Tibial nerve (tissue), 4 donors: ENCODE data around the gene AFF3. TPM values are rescaled to one million over a fixed set of nuclear protein-coding genes. Genes with fewer than 3 reads are reported as not detected.

ENCODE experiments used
- DNase-seq, 2 donors: peaks; one replicate each; pipeline ENCODE4 v3.0.0-alpha.2; 2019; ENCODE audit warnings: low spot score in 2 of 2
- H3K27ac ChIP-seq, 4 donors: fragments of 200-600 bp; sonication (generic) in 3 of 4; one replicate each; pipeline ENCODE4 v1.5.1; 2017 to 2019; ENCODE audit warnings: mild to moderate bottlenecking in 1 of 4
- H3K27me3 ChIP-seq, 2 donors: fragments of 200-600 bp; sonication (generic) in 1 of 2; one replicate each; pipeline versions ENCODE4 v1.5.1 to v1.6.0; 2017 to 2019
- H3K36me3 ChIP-seq, 3 donors: fragments of 200-600 bp; sonication (generic); one replicate each; pipeline ENCODE4 v1.5.1; 2018 to 2019
- H3K4me1 ChIP-seq, 4 donors: fragments of 200-600 bp; sonication (generic) in 3 of 4; one replicate each; pipeline ENCODE4 v1.5.1; 2017 to 2019
- H3K4me3 ChIP-seq, 4 donors: fragments of 200-600 bp; sonication (generic) in 3 of 4; one replicate each; pipeline ENCODE4 v1.5.1; 2017 to 2019; ENCODE audit warnings: mild to moderate bottlenecking in 1 of 4, moderate library complexity in 1 of 4
- H3K9me3 ChIP-seq, 4 donors: fragments of 200-600 bp; sonication (generic) in 3 of 4; one replicate each; pipeline ENCODE4 v1.5.1; 2017 to 2019
- EP300 ChIP-seq, 2 donors: sonication (generic); formaldehyde crosslinking; IDR thresholded peaks; one replicate each; pipeline ENCODE4 v1.6.1; 2017; ENCODE audit warnings: antibody characterized with exemption in 2 of 2, mild to moderate bottlenecking in 1 of 2
- POLR2A ChIP-seq, 2 donors: fragments of 450-650 bp; IDR thresholded peaks; one replicate each; pipeline ENCODE4 v1.6.1; 2017; ENCODE audit warnings: antibody characterized with exemption in 2 of 2, mild to moderate bottlenecking in 2 of 2, moderate library complexity in 2 of 2
- WGBS, 2 donors: methylation state at CpG; one replicate each; pipeline ENCODE4 v1.1.5; 2018; 5-methylcytosine and 5-hydroxymethylcytosine counted together
- total RNA-seq, 4 donors: library from RNA; depleted of rRNA; stranded (reverse); fragments of >200 nt; gene quantifications; one replicate each; pipeline ENCODE4 v1.1.0, GENCODE V29; 2016
- TF ChIP-seq, protein P1 (sequence below), 5 experiments: fragments of 200-600 bp in 3 of 5; fragments of 450-650 bp in 2 of 5; sonication (generic) in 3 of 5; IDR thresholded peaks; one replicate each; pipeline ENCODE4 v1.5.1; 2016 to 2019; ENCODE audit warnings: antibody characterized with exemption in 5 of 5, mild to moderate bottlenecking in 3 of 5, moderate library complexity in 2 of 5

Gene AFF3
- total RNA-seq, 4 donors from 2014 or later: 7.2 to 36.0 (median 21.4) TPM

DNA sequence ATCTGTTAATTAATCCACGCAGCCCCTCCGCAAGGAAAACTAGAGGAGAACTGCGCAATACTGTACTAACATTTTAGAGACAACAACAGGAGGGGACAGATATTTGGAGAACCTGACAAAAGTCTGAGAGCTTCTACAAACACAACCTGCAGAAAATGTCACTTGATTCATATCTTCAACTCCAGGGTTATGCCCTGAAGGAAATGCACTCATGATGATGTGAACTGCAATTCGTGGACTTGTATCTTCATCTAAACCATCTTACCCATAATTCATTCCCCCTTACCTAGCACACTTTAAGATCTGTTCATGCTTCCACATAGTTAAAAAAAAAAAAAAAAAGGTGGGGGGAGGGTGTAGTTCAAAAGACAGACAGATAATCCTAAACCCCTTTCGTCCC, 75.5 kb downstream of the AFF3 start:
- 84 to 89% methylated on average over 5 of the region's 5 CpGs for WGBS, 2 donors
- peaks cover 0 to 8% (median 0%) of the 10 kb centered on the region in 4 donors for H3K4me1 ChIP-seq
- H3K27me3 ChIP-seq: no peaks in the 10 kb centered on the region
- H3K9me3 ChIP-seq: peaks cover 0 to 5% (median 0%) of the 10 kb centered on the region in 4 donors
- no peaks in the 10 kb centered on the region for H3K36me3 ChIP-seq
- no peak overlapping the region for H3K4me3 ChIP-seq
- DNase-seq: no peak
- no peak overlapping the region for H3K27ac ChIP-seq
- TF ChIP-seq POLR2A (IDR thresholded peaks at IDR 0.05) (no peak), EP300 (IDR thresholded peaks at IDR 0.05) (no peak)
- TF ChIP-seq, protein P1, sequence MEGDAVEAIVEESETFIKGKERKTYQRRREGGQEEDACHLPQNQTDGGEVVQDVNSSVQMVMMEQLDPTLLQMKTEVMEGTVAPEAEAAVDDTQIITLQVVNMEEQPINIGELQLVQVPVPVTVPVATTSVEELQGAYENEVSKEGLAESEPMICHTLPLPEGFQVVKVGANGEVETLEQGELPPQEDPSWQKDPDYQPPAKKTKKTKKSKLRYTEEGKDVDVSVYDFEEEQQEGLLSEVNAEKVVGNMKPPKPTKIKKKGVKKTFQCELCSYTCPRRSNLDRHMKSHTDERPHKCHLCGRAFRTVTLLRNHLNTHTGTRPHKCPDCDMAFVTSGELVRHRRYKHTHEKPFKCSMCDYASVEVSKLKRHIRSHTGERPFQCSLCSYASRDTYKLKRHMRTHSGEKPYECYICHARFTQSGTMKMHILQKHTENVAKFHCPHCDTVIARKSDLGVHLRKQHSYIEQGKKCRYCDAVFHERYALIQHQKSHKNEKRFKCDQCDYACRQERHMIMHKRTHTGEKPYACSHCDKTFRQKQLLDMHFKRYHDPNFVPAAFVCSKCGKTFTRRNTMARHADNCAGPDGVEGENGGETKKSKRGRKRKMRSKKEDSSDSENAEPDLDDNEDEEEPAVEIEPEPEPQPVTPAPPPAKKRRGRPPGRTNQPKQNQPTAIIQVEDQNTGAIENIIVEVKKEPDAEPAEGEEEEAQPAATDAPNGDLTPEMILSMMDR (IDR thresholded peaks at IDR 0.05): no peak

- Histone ChIP-seq H3K9me3 (peaks cover 0 to 5% (median 0%) of the 10 kb centered on the region in 4 donors), H3K27me3 (no peaks in the 10 kb centered on the region), H3K36me3 (no peaks in the 10 kb centered on the region), H3K27ac (no peak overlapping the region), H3K4me3 (no peak overlapping the region), H3K4me1 (peaks cover 0 to 8% (median 0%) of the 10 kb centered on the region in 4 donors)
- DNase-seq: no peak
- 45 to 51% methylated on average over 3 of the region's 3 CpGs for WGBS, 2 donors
- TF ChIP-seq POLR2A (IDR thresholded peaks at IDR 0.05): no peak
- TF ChIP-seq, protein P1 (IDR thresholded peaks at IDR 0.05): no peak
- no peak for TF ChIP-seq EP300 (IDR thresholded peaks at IDR 0.05)
Observed at GRCh38 chr2:100066246-100066645, 76.1 kb downstream of the AFF3 start.

- TF ChIP-seq POLR2A (IDR thresholded peaks at IDR 0.05) (no peak), EP300 (IDR thresholded peaks at IDR 0.05) (no peak)
- TF ChIP-seq, protein P1 (IDR thresholded peaks at IDR 0.05): no peak
- 91 to 92% methylated on average over 9 of the region's 9 CpGs for WGBS, 2 donors
- peaks cover 0 to 8% (median 0%) of the 10 kb centered on the region in 4 donors for H3K4me1 ChIP-seq
Observed at GRCh38 chr2:100064592-100065428, 77.6 kb downstream of the AFF3 start.

DNA sequence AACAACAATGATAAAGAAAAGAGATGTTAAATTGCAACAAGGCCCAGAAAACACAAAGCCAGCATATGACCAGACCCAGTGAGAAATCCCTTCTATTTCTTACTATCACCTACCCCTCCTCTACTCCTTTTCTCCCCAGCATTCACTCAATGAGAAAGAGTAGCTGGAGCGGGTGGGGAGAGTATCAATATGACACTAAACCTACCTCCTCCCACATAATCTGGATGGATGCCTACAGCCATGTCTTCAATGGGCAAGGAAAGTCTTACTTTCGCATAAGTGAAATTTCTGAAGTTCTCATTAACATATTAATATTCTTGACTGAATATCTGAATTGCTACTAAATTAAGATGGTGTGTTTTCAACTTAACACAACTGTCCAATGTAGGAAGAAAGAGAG, 78.2 kb downstream of the AFF3 start:
- Histone ChIP-seq H3K4me1 (peaks cover 0 to 8% (median 0%) of the 10 kb centered on the region in 4 donors), H3K36me3 (no peaks in the 10 kb centered on the region), H3K27ac (no peak overlapping the region), H3K27me3 (no peaks in the 10 kb centered on the region), H3K9me3 (peaks cover 0 to 5% (median 0%) of the 10 kb centered on the region in 4 donors), H3K4me3 (no peak overlapping the region)
- no peak for DNase-seq
- TF ChIP-seq, protein P1 (IDR thresholded peaks at IDR 0.05): no peak
- TF ChIP-seq EP300 (IDR thresholded peaks at IDR 0.05): no peak
- TF ChIP-seq POLR2A (IDR thresholded peaks at IDR 0.05): no peak
- WGBS, 2 donors: 94 to 96% methylated on average over 2 of the region's 2 CpGs

More at GRCh38 chr2:100064592-100065428, 77.6 kb downstream of the AFF3 start:
- Histone ChIP-seq H3K27me3 (no peaks in the 10 kb centered on the region), H3K36me3 (no peaks in the 10 kb centered on the region), H3K9me3 (peaks cover 0 to 5% (median 0%) of the 10 kb centered on the region in 4 donors), H3K4me3 (no peak overlapping the region), H3K27ac (no peak overlapping the region)
- no peak for DNase-seq

DNA sequence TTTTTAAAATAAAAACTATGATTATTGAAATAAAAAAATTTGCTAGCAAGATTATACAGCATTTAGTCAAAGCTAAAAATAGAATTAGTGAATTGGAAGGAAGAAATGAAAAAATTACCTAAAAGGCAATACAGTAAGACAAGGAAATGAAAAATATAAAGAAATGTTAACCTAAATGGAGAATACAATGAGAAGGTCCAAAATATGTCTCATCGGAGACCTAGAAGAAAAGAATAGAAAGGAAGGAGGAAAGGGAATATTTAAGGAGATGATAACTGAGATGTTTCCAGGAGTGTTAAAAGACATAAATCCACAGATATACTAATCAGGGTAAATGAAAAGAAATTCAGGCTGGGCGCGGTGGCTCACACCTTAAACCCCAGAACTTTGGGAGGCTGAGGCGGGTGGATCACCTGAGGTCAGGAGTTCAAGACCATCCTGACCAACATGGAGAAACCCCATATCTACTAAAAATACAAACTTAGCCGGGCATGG, 78.9 kb downstream of the AFF3 start:
- Histone ChIP-seq H3K27ac (no peak overlapping the region), H3K4me1 (peaks cover 0 to 8% (median 0%) of the 10 kb centered on the region in 4 donors), H3K9me3 (peaks cover 0 to 5% (median 0%) of the 10 kb centered on the region in 4 donors), H3K36me3 (no peaks in the 10 kb centered on the region), H3K4me3 (no peak overlapping the region), H3K27me3 (no peaks in the 10 kb centered on the region)
- WGBS, 2 donors: 93 to 99% methylated on average over 5 of the region's 5 CpGs
- TF ChIP-seq EP300 (IDR thresholded peaks at IDR 0.05) (no peak), POLR2A (IDR thresholded peaks at IDR 0.05) (no peak)
- TF ChIP-seq, protein P1 (IDR thresholded peaks at IDR 0.05): no peak
- no peak for DNase-seq
